WTC11 (cell line): ENCODE data around the gene GALNT13. TPM values are rescaled to one million over a fixed set of nuclear protein-coding genes. Genes with fewer than 3 reads are reported as not detected.

ENCODE experiments used
- ATAC-seq: fragments of 200-7000 bp; cut with Tn5 transposase; 2 replicates; pipeline ENCODE4 v1.10.0; 2021; ENCODE audit warnings: mild to moderate bottlenecking, moderate library complexity
- CTCF ChIA-PET: fragments of 300-600 bp; sonication (Branson Sonifier 250); formaldehyde crosslinking; loops from one replicate; lab custom pipeline; 2021; ENCODE audit warnings: antibody characterized with exemption; lab: Charles Lee
- POLR2A ChIA-PET: fragments of 350-600 bp; sonication (Branson Sonifier 250); formaldehyde crosslinking; loops from one replicate; lab custom pipeline; 2021; ENCODE audit warnings: antibody characterized with exemption; lab: Charles Lee
- DNase-seq: peaks from one replicate; pipeline ENCODE4 v3.0.0; 2021; ENCODE audit warnings: low spot score
- H3K27ac Mint-ChIP-seq: 2 replicates; pipeline ENCODE4 v1.8.0; 2021; ENCODE audit warnings: mixed read lengths
- H3K27me3 Mint-ChIP-seq: 2 replicates; pipeline ENCODE4 v1.8.0; 2021; ENCODE audit warnings: low read depth, mild to moderate bottlenecking, moderate library complexity, mixed read lengths
- H3K36me3 Mint-ChIP-seq: 2 replicates; pipeline ENCODE4 v1.8.0; 2021; ENCODE audit warnings: mixed read lengths
- H3K4me1 Mint-ChIP-seq: 2 replicates; pipeline ENCODE4 v1.8.0; 2022; ENCODE audit warnings: mixed read lengths
- H3K4me3 Mint-ChIP-seq: 2 replicates; pipeline ENCODE4 v1.8.0; 2021; ENCODE audit warnings: mild to moderate bottlenecking, moderate library complexity, mixed read lengths
- H3K9me3 Mint-ChIP-seq: 2 replicates; pipeline ENCODE4 v1.8.0; 2021; ENCODE audit warnings: mixed read lengths
- HMGA2 ChIP-seq: fragments of 250-450 bp; sonication (Bioruptor Pico); IDR thresholded peaks from 2 replicates; pipeline ENCODE4 v1.4.0; 2021; ENCODE audit warnings: mild to moderate bottlenecking, moderate library complexity
- JUN ChIP-seq: sonication (generic); formaldehyde crosslinking; IDR thresholded peaks from 2 replicates; pipeline ENCODE4 v1.8.0; 2023; ENCODE audit warnings: mild to moderate bottlenecking, missing genetic modification reagents
- MXD4 ChIP-seq: fragments of 250-450 bp; sonication (Bioruptor Pico); IDR thresholded peaks from 2 replicates; pipeline ENCODE4 v1.8.0; 2021; ENCODE audit warnings: mild to moderate bottlenecking, moderate library complexity, borderline replicate concordance
- MYBL2 ChIP-seq: sonication (generic); formaldehyde crosslinking; IDR thresholded peaks from 2 replicates; pipeline ENCODE4 v1.8.1; 2023; ENCODE audit warnings: mild to moderate bottlenecking, moderate library complexity, missing genetic modification reagents
- NFE2L1 ChIP-seq: sonication (generic); formaldehyde crosslinking; IDR thresholded peaks from 2 replicates; pipeline ENCODE4 v1.8.1; 2023; ENCODE audit warnings: missing genetic modification reagents
- NFYB ChIP-seq: sonication (generic); formaldehyde crosslinking; conservative IDR thresholded peaks from 2 replicates; pipeline ENCODE4 v1.8.0; 2022; ENCODE audit warnings: low read depth, missing genetic modification reagents
- SMAD3 ChIP-seq: sonication (generic); formaldehyde crosslinking; IDR thresholded peaks from 2 replicates; pipeline ENCODE4 v1.8.0; 2022; ENCODE audit warnings: missing genetic modification reagents, mild to moderate bottlenecking, borderline replicate concordance
- SMAD4 ChIP-seq: sonication (generic); formaldehyde crosslinking; IDR thresholded peaks from 2 replicates; pipeline ENCODE4 v1.8.0; 2022; ENCODE audit warnings: mild to moderate bottlenecking, missing genetic modification reagents
- TP53 ChIP-seq: sonication (generic); formaldehyde crosslinking; IDR thresholded peaks from 2 replicates; pipeline ENCODE4 v1.8.1; 2023; ENCODE audit warnings: mild to moderate bottlenecking, missing genetic modification reagents
- ZNF121 ChIP-seq: sonication (generic); formaldehyde crosslinking; IDR thresholded peaks from 2 replicates; pipeline ENCODE4 v1.8.0; 2023; ENCODE audit warnings: missing genetic modification reagents
- ZNF396 ChIP-seq: fragments of 250-450 bp; sonication (Bioruptor Pico); IDR thresholded peaks from 2 replicates; pipeline ENCODE4 v1.8.0; 2021; ENCODE audit warnings: mild to moderate bottlenecking, moderate library complexity, borderline replicate concordance
- total RNA-seq: library from RNA; stranded (reverse); gene quantifications from 3 replicates; pipeline ENCODE4 v1.2.3, GENCODE V29; 2021
- TF ChIP-seq, protein P1 (sequence below): sonication (generic); formaldehyde crosslinking; IDR thresholded peaks from 2 replicates; pipeline ENCODE4 v1.8.0; 2022; ENCODE audit warnings: mild to moderate bottlenecking, missing genetic modification reagents
- TF ChIP-seq, protein P2 (sequence below): sonication (generic); formaldehyde crosslinking; IDR thresholded peaks from 2 replicates; pipeline ENCODE4 v1.8.1; 2023; ENCODE audit warnings: mild to moderate bottlenecking, missing genetic modification reagents, moderate library complexity
- TF ChIP-seq, protein P3 (sequence below): sonication (generic); formaldehyde crosslinking; IDR thresholded peaks from 2 replicates; pipeline ENCODE4 v1.8.1; 2022; ENCODE audit warnings: mild to moderate bottlenecking, missing genetic modification reagents, moderate library complexity, borderline replicate concordance
- TF ChIP-seq, protein P4 (sequence below): sonication (generic); formaldehyde crosslinking; IDR thresholded peaks from 2 replicates; pipeline ENCODE4 v1.8.1; 2023; ENCODE audit warnings: mild to moderate bottlenecking, missing genetic modification reagents
- TF ChIP-seq, protein P5 (sequence below): sonication (generic); formaldehyde crosslinking; IDR thresholded peaks from 2 replicates; pipeline ENCODE4 v1.8.1; 2022; ENCODE audit warnings: missing genetic modification reagents, borderline replicate concordance
- TF ChIP-seq, protein P6 (sequence below): fragments of 250-450 bp; sonication (Bioruptor Pico); conservative IDR thresholded peaks from 2 replicates; pipeline ENCODE4 v1.9.0; 2021; ENCODE audit warnings: mild to moderate bottlenecking
- TF ChIP-seq, protein P7 (sequence below): sonication (generic); formaldehyde crosslinking; IDR thresholded peaks from 2 replicates; pipeline ENCODE4 v1.8.1; 2023; ENCODE audit warnings: mild to moderate bottlenecking, moderate library complexity, missing genetic modification reagents

GALNT13 gene
- total RNA-seq, 1 experiment from 2014 or later, result 9.9 TPM

- POLR2A ChIA-PET, result no interaction called here
- no peak overlapping the region for H3K4me3 Mint-ChIP-seq
- no peak overlapping the region for H3K27ac Mint-ChIP-seq
- H3K36me3 Mint-ChIP-seq, result peaks cover 40% of the 10 kb centered on the region
- H3K9me3 Mint-ChIP-seq, result peaks cover 41% of the 10 kb centered on the region
- no peak for ATAC-seq
- TF ChIP-seq HMGA2 (no peak), ZNF396 (CRISPR knock-in tag) (no peak), ZNF121 (CRISPR knock-in tag) (no peak), MYBL2 (CRISPR knock-in tag) (no peak), NFE2L1 (no peak), MXD4 (CRISPR knock-in tag) (no peak), TP53 (no peak), SMAD3 (CRISPR knock-in tag) (no peak)
- TF ChIP-seq, protein P1, sequence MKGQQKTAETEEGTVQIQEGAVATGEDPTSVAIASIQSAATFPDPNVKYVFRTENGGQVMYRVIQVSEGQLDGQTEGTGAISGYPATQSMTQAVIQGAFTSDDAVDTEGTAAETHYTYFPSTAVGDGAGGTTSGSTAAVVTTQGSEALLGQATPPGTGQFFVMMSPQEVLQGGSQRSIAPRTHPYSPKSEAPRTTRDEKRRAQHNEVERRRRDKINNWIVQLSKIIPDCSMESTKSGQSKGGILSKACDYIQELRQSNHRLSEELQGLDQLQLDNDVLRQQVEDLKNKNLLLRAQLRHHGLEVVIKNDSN (CRISPR knock-in tag), result no peak
- TF ChIP-seq, protein P2, sequence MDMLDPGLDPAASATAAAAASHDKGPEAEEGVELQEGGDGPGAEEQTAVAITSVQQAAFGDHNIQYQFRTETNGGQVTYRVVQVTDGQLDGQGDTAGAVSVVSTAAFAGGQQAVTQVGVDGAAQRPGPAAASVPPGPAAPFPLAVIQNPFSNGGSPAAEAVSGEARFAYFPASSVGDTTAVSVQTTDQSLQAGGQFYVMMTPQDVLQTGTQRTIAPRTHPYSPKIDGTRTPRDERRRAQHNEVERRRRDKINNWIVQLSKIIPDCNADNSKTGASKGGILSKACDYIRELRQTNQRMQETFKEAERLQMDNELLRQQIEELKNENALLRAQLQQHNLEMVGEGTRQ (CRISPR knock-in tag), result no peak
- TF ChIP-seq, protein P3, sequence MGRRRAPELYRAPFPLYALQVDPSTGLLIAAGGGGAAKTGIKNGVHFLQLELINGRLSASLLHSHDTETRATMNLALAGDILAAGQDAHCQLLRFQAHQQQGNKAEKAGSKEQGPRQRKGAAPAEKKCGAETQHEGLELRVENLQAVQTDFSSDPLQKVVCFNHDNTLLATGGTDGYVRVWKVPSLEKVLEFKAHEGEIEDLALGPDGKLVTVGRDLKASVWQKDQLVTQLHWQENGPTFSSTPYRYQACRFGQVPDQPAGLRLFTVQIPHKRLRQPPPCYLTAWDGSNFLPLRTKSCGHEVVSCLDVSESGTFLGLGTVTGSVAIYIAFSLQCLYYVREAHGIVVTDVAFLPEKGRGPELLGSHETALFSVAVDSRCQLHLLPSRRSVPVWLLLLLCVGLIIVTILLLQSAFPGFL (CRISPR knock-in tag), result no peak
- TF ChIP-seq, protein P4, sequence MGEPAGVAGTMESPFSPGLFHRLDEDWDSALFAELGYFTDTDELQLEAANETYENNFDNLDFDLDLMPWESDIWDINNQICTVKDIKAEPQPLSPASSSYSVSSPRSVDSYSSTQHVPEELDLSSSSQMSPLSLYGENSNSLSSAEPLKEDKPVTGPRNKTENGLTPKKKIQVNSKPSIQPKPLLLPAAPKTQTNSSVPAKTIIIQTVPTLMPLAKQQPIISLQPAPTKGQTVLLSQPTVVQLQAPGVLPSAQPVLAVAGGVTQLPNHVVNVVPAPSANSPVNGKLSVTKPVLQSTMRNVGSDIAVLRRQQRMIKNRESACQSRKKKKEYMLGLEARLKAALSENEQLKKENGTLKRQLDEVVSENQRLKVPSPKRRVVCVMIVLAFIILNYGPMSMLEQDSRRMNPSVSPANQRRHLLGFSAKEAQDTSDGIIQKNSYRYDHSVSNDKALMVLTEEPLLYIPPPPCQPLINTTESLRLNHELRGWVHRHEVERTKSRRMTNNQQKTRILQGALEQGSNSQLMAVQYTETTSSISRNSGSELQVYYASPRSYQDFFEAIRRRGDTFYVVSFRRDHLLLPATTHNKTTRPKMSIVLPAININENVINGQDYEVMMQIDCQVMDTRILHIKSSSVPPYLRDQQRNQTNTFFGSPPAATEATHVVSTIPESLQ (CRISPR knock-in tag), result no peak
- H3K4me1 Mint-ChIP-seq, result no peaks in the 10 kb centered on the region
- H3K27me3 Mint-ChIP-seq, result no peaks in the 10 kb centered on the region
- no peak for DNase-seq
- CTCF ChIA-PET, result no interaction called here
Measured at GRCh38 chr2:154291511-154291910, 419.8 kb downstream of the GALNT13 start.

- no peak overlapping the region for H3K4me3 Mint-ChIP-seq
- ChIA-PET CTCF (no interaction called here), POLR2A (no interaction called here)
- DNase-seq, result no peak
- TF ChIP-seq, protein P5, sequence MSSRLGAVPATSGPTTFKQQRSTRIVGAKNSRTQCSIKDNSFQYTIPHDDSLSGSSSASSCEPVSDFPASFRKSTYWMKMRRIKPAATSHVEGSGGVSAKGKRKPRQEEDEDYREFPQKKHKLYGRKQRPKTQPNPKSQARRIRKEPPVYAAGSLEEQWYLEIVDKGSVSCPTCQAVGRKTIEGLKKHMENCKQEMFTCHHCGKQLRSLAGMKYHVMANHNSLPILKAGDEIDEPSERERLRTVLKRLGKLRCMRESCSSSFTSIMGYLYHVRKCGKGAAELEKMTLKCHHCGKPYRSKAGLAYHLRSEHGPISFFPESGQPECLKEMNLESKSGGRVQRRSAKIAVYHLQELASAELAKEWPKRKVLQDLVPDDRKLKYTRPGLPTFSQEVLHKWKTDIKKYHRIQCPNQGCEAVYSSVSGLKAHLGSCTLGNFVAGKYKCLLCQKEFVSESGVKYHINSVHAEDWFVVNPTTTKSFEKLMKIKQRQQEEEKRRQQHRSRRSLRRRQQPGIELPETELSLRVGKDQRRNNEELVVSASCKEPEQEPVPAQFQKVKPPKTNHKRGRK (CRISPR knock-in tag), result no peak
- TF ChIP-seq ZNF396 (CRISPR knock-in tag) (no peak), JUN (CRISPR knock-in tag) (no peak), NFYB (no peak), SMAD4 (no peak)
- TF ChIP-seq, protein P6, sequence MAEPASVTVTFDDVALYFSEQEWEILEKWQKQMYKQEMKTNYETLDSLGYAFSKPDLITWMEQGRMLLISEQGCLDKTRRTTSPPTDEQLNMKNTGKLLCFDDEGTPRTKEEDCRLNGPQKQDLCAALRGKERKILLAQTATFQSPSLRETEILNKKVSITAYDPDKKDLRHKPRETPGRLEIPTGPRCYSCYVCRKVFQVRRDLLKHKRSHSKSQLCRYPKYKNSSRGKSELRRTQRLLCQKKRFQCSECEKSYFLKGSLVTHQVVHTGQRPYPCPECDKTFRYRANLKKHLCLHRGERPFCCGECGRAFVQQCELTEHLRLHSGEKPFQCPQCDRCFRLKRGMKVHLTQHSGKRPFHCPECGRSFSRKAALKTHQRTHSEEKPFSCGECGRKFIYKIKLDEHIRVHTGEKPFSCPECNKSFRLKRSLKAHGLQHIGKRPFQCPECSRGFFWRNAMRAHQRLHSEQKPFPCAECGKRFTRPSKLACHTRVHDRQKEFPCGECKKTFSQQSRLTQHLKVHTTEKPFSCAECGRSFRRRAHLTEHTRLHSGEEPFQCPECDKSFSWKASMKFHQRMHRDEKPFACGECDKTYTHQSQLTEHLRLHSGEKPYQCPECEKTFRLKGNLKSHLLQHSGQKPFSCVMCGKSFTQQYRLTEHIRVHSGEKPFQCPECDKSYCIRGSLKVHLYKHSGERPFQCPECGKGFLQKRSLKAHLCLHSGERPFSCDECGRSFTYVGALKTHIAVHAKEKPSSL (CRISPR knock-in tag), result no peak
- TF ChIP-seq, protein P7, sequence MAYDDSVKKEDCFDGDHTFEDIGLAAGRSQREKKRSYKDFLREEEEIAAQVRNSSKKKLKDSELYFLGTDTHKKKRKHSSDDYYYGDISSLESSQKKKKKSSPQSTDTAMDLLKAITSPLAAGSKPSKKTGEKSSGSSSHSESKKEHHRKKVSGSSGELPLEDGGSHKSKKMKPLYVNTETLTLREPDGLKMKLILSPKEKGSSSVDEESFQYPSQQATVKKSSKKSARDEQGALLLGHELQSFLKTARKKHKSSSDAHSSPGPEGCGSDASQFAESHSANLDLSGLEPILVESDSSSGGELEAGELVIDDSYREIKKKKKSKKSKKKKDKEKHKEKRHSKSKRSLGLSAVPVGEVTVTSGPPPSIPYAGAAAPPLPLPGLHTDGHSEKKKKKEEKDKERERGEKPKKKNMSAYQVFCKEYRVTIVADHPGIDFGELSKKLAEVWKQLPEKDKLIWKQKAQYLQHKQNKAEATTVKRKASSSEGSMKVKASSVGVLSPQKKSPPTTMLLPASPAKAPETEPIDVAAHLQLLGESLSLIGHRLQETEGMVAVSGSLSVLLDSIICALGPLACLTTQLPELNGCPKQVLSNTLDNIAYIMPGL (CRISPR knock-in tag), result no peak
- TF ChIP-seq, all 79 proteins: peak for 0
- Mint-ChIP-seq H3K4me1 (no peaks in the 10 kb centered on the region), H3K9me3 (peaks cover 36% of the 10 kb centered on the region), H3K36me3 (peaks cover 36% of the 10 kb centered on the region), H3K27ac (no peak overlapping the region), H3K27me3 (no peaks in the 10 kb centered on the region)
- no peak for ATAC-seq
Measured at GRCh38 chr2:154291927-154292326, 420.2 kb downstream of the GALNT13 start.
